Vagina (tissue), 2 donors: Measurements from ENCODE around the gene CIB2.

Experiments
- CTCF ChIP-seq, 3 experiments: fragments of 450-650 bp in 2 of 3; fragments of 200-600 bp in 1 of 3; sonication (generic) in 1 of 3; IDR thresholded peaks; one replicate each; pipeline ENCODE4 v1.5.1; 2017 to 2019; ENCODE audit warnings: antibody characterized with exemption in 3 of 3, mild to moderate bottlenecking in 2 of 3, moderate library complexity in 2 of 3
- POLR2AphosphoS5 ChIP-seq, 2 donors: sonication (generic); formaldehyde crosslinking; IDR thresholded peaks; one replicate each; pipeline ENCODE4 v1.9.0; 2017; ENCODE audit warnings: antibody characterized with exemption in 2 of 2, mild to moderate bottlenecking in 2 of 2, low read depth in 1 of 2; ENCODE audit not compliant: insufficient read depth in 1 of 2

GRCh38 chr15:78087951-78088772 is 43.1 kb downstream of the CIB2 start:
- no peak for TF ChIP-seq CTCF (IDR thresholded peaks at IDR 0.05)
- no peak for TF ChIP-seq POLR2AphosphoS5 (IDR thresholded peaks at IDR 0.05; ENCODE audit: insufficient read depth in 1 of 2, low read depth in 1 of 2)
